ENCODE results near the gene LRIF1.

DNA sequence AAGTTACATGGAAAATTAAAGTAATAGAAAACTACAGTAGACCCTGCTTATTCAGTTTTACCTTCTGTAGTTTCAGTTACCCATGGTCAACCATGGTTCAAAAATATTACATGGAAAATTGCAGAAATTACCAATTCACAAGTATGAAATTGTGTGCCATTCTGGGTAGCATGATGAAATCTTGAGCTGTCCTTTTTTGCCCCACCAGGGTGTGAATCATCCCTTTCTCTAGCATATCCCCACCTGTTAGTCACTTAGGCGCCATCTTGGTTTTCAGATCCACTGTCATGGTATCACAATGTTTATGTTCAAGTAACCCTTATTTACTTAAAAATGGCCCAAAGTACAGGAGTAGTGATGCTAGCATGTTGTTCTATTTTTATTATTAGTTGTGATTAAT lies 3.5 kb upstream of the LRIF1 start:
- TF ChIP-seq, protein P1, sequence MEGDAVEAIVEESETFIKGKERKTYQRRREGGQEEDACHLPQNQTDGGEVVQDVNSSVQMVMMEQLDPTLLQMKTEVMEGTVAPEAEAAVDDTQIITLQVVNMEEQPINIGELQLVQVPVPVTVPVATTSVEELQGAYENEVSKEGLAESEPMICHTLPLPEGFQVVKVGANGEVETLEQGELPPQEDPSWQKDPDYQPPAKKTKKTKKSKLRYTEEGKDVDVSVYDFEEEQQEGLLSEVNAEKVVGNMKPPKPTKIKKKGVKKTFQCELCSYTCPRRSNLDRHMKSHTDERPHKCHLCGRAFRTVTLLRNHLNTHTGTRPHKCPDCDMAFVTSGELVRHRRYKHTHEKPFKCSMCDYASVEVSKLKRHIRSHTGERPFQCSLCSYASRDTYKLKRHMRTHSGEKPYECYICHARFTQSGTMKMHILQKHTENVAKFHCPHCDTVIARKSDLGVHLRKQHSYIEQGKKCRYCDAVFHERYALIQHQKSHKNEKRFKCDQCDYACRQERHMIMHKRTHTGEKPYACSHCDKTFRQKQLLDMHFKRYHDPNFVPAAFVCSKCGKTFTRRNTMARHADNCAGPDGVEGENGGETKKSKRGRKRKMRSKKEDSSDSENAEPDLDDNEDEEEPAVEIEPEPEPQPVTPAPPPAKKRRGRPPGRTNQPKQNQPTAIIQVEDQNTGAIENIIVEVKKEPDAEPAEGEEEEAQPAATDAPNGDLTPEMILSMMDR (IDR thresholded peaks at IDR 0.05): no peak
- TF ChIP-seq POLR2A (IDR thresholded peaks at IDR 0.05): no peak

Data from tibial nerve (tissue), 3 donors.